Breast epithelium (tissue), 3 donors: ENCODE measurements around the gene ZNRF4.

Experiments used
- CTCF ChIP-seq, 3 donors: fragments of 450-650 bp; IDR thresholded peaks; one replicate each; pipeline ENCODE4 v1.5.1; 2016 to 2017; ENCODE audit warnings: antibody characterized with exemption in 3 of 3, mild to moderate bottlenecking in 3 of 3, moderate library complexity in 3 of 3
- POLR2A ChIP-seq: fragments of 450-650 bp; IDR thresholded peaks from one replicate; pipeline ENCODE4 v1.6.1; 2016; ENCODE audit warnings: antibody characterized with exemption, mild to moderate bottlenecking, moderate library complexity
- POLR2AphosphoS5 ChIP-seq, 3 donors: sonication (generic); formaldehyde crosslinking; IDR thresholded peaks; one replicate each; pipeline ENCODE4 v1.6.1; 2017; ENCODE audit warnings: antibody characterized with exemption in 3 of 3

- no peak for TF ChIP-seq POLR2A
- TF ChIP-seq POLR2AphosphoS5 (IDR thresholded peaks at IDR 0.05) = no peak
- no peak for TF ChIP-seq CTCF (IDR thresholded peaks at IDR 0.05)
These were observed 31.6 kb upstream of the ZNRF4 start for GRCh38 chr19:5423567-5424125.
